ENCODE data around the gene MFAP5.

Gene MFAP5

GRCh38 chr12:8665759-8666158 is 3.1 kb upstream of the MFAP5 start:
- peak overlapping the region; percentile 58 for H3K27ac ChIP-seq (ENCODE audit: low read depth, low read length)
- no peak overlapping the region for H3K9ac ChIP-seq (ENCODE audit: low read length)
- no peaks in the 10 kb centered on the region for H3K27me3 ChIP-seq (ENCODE audit: control insufficient read depth, insufficient read depth, low read length)
- no peak overlapping the region for H3K4me3 ChIP-seq (ENCODE audit: low read length)
- H3K36me3 ChIP-seq (ENCODE audit: control insufficient read depth, insufficient read depth, low read length): no peaks in the 10 kb centered on the region
- H3K4me1 ChIP-seq (ENCODE audit: control insufficient read depth, insufficient read depth, low read length): peaks cover 2% of the 10 kb centered on the region

- Histone ChIP-seq H3K9ac (ENCODE audit: low read length) (no peak overlapping the region), H3K36me3 (ENCODE audit: control insufficient read depth, insufficient read depth, low read length) (no peaks in the 10 kb centered on the region), H3K4me3 (ENCODE audit: low read length) (no peak overlapping the region), H3K4me1 (ENCODE audit: control insufficient read depth, insufficient read depth, low read length) (peaks cover 2% of the 10 kb centered on the region), H3K27ac (ENCODE audit: low read depth, low read length) (peak overlapping the region; percentile 54), H3K27me3 (ENCODE audit: control insufficient read depth, insufficient read depth, low read length) (no peaks in the 10 kb centered on the region)
Observed at GRCh38 chr12:8664228-8664913, 1.7 kb upstream of the MFAP5 start.

- no peak overlapping the region for H3K9ac ChIP-seq (ENCODE audit: low read length)
- H3K36me3 ChIP-seq (ENCODE audit: control insufficient read depth, insufficient read depth, low read length): no peaks in the 10 kb centered on the region
- peaks cover 2% of the 10 kb centered on the region for H3K4me1 ChIP-seq (ENCODE audit: control insufficient read depth, insufficient read depth, low read length)
- H3K27ac ChIP-seq (ENCODE audit: low read depth, low read length): no peak overlapping the region
- H3K27me3 ChIP-seq (ENCODE audit: control insufficient read depth, insufficient read depth, low read length): no peaks in the 10 kb centered on the region
- no peak overlapping the region for H3K4me3 ChIP-seq (ENCODE audit: low read length)
Observed at GRCh38 chr12:8661751-8662150, 875 bp downstream of the MFAP5 start.

- H3K36me3 ChIP-seq (ENCODE audit: control insufficient read depth, insufficient read depth, low read length): no peaks in the 10 kb centered on the region
- H3K27me3 ChIP-seq (ENCODE audit: control insufficient read depth, insufficient read depth, low read length): no peaks in the 10 kb centered on the region
- H3K4me1 ChIP-seq (ENCODE audit: control insufficient read depth, insufficient read depth, low read length): peaks cover 2% of the 10 kb centered on the region
- no peak overlapping the region for H3K4me3 ChIP-seq (ENCODE audit: low read length)
- H3K9ac ChIP-seq (ENCODE audit: low read length): no peak overlapping the region
- H3K27ac ChIP-seq (ENCODE audit: low read depth, low read length): no peak overlapping the region
Observed at GRCh38 chr12:8661016-8661415, 1.6 kb downstream of the MFAP5 start.

GRCh38 chr12:8658346-8658745 is 4.3 kb downstream of the MFAP5 start:
- Histone ChIP-seq H3K36me3 (ENCODE audit: control insufficient read depth, insufficient read depth, low read length) (no peaks in the 10 kb centered on the region), H3K4me1 (ENCODE audit: control insufficient read depth, insufficient read depth, low read length) (no peaks in the 10 kb centered on the region), H3K27ac (ENCODE audit: low read depth, low read length) (no peak overlapping the region), H3K4me3 (ENCODE audit: low read length) (no peak overlapping the region), H3K9ac (ENCODE audit: low read length) (no peak overlapping the region), H3K27me3 (ENCODE audit: control insufficient read depth, insufficient read depth, low read length) (no peaks in the 10 kb centered on the region)

- Histone ChIP-seq H3K27ac (ENCODE audit: low read depth, low read length) (no peak overlapping the region), H3K36me3 (ENCODE audit: control insufficient read depth, insufficient read depth, low read length) (no peaks in the 10 kb centered on the region), H3K9ac (ENCODE audit: low read length) (no peak overlapping the region), H3K4me3 (ENCODE audit: low read length) (no peak overlapping the region), H3K27me3 (ENCODE audit: control insufficient read depth, insufficient read depth, low read length) (no peaks in the 10 kb centered on the region), H3K4me1 (ENCODE audit: control insufficient read depth, insufficient read depth, low read length) (no peaks in the 10 kb centered on the region)
Observed at GRCh38 chr12:8655421-8655820, 7.2 kb downstream of the MFAP5 start.

GRCh38 chr12:8648576-8649205 is 13.9 kb downstream of the MFAP5 start:
- H3K9ac ChIP-seq (ENCODE audit: low read length): no peak overlapping the region
- no peaks in the 10 kb centered on the region for H3K4me1 ChIP-seq (ENCODE audit: control insufficient read depth, insufficient read depth, low read length)
- H3K27ac ChIP-seq (ENCODE audit: low read depth, low read length): no peak overlapping the region
- no peaks in the 10 kb centered on the region for H3K27me3 ChIP-seq (ENCODE audit: control insufficient read depth, insufficient read depth, low read length)
- no peaks in the 10 kb centered on the region for H3K36me3 ChIP-seq (ENCODE audit: control insufficient read depth, insufficient read depth, low read length)
- no peak overlapping the region for H3K4me3 ChIP-seq (ENCODE audit: low read length)

GRCh38 chr12:8647968-8648367 is 14.7 kb downstream of the MFAP5 start:
- no peaks in the 10 kb centered on the region for H3K36me3 ChIP-seq (ENCODE audit: control insufficient read depth, insufficient read depth, low read length)

GRCh38 chr12:8644345-8645248 is 18.0 kb downstream of the MFAP5 start:
- Histone ChIP-seq H3K4me1 (ENCODE audit: control insufficient read depth, insufficient read depth, low read length) (no peaks in the 10 kb centered on the region), H3K4me3 (ENCODE audit: low read length) (no peak overlapping the region), H3K27ac (ENCODE audit: low read depth, low read length) (no peak overlapping the region), H3K27me3 (ENCODE audit: control insufficient read depth, insufficient read depth, low read length) (no peaks in the 10 kb centered on the region), H3K9ac (ENCODE audit: low read length) (no peak overlapping the region), H3K36me3 (ENCODE audit: control insufficient read depth, insufficient read depth, low read length) (no peaks in the 10 kb centered on the region)

More at GRCh38 chr12:8647968-8648367, 14.7 kb downstream of the MFAP5 start:
- H3K27me3 ChIP-seq (ENCODE audit: control insufficient read depth, insufficient read depth, low read length): no peaks in the 10 kb centered on the region
- H3K4me1 ChIP-seq (ENCODE audit: control insufficient read depth, insufficient read depth, low read length): no peaks in the 10 kb centered on the region
- H3K4me3 ChIP-seq (ENCODE audit: low read length): no peak overlapping the region
- no peak overlapping the region for H3K27ac ChIP-seq (ENCODE audit: low read depth, low read length)
- no peak overlapping the region for H3K9ac ChIP-seq (ENCODE audit: low read length)

GRCh38 chr12:8642775-8643174 is 19.9 kb downstream of the MFAP5 start:
- Histone ChIP-seq H3K9ac (ENCODE audit: low read length) (no peak overlapping the region), H3K4me3 (ENCODE audit: low read length) (no peak overlapping the region), H3K27ac (ENCODE audit: low read depth, low read length) (no peak overlapping the region), H3K36me3 (ENCODE audit: control insufficient read depth, insufficient read depth, low read length) (no peaks in the 10 kb centered on the region), H3K27me3 (ENCODE audit: control insufficient read depth, insufficient read depth, low read length) (no peaks in the 10 kb centered on the region), H3K4me1 (ENCODE audit: control insufficient read depth, insufficient read depth, low read length) (no peaks in the 10 kb centered on the region)

- Histone ChIP-seq H3K27ac (ENCODE audit: low read depth, low read length) (no peak overlapping the region), H3K9ac (ENCODE audit: low read length) (no peak overlapping the region), H3K27me3 (ENCODE audit: control insufficient read depth, insufficient read depth, low read length) (no peaks in the 10 kb centered on the region), H3K4me1 (ENCODE audit: control insufficient read depth, insufficient read depth, low read length) (no peaks in the 10 kb centered on the region), H3K36me3 (ENCODE audit: control insufficient read depth, insufficient read depth, low read length) (no peaks in the 10 kb centered on the region), H3K4me3 (ENCODE audit: low read length) (no peak overlapping the region)
Observed at GRCh38 chr12:8639936-8640335, 22.7 kb downstream of the MFAP5 start.

- no peaks in the 10 kb centered on the region for H3K36me3 ChIP-seq (ENCODE audit: control insufficient read depth, insufficient read depth, low read length)
- no peak overlapping the region for H3K4me3 ChIP-seq (ENCODE audit: low read length)
- no peak overlapping the region for H3K27ac ChIP-seq (ENCODE audit: low read depth, low read length)
Observed at GRCh38 chr12:8638951-8639350, 23.7 kb downstream of the MFAP5 start.

More at GRCh38 chr12:8638951-8639350, 23.7 kb downstream of the MFAP5 start:
- Histone ChIP-seq H3K4me1 (ENCODE audit: control insufficient read depth, insufficient read depth, low read length) (no peaks in the 10 kb centered on the region), H3K27me3 (ENCODE audit: control insufficient read depth, insufficient read depth, low read length) (no peaks in the 10 kb centered on the region), H3K9ac (ENCODE audit: low read length) (no peak overlapping the region)
